GM13976 (cell line): ENCODE data around the gene NOL4L.

ENCODE experiments used
- DNase-seq: peaks from one replicate; pipeline ENCODE4 v3.0.0; 2012; ENCODE audit warnings: low spot score
- in situ Hi-C: fragments of 300-500 bp; cut with MboI; formaldehyde crosslinking; loops from one replicate; pipeline ENCODE4 v1.12.0; 2022; ENCODE audit warnings: low sequenced_read_pairs, mixed read lengths, inconsistent platforms; ENCODE audit not compliant: unreplicated experiment
- TF ChIP-seq, protein P1 (sequence below): IDR thresholded peaks from 2 replicates; pipeline ENCODE4 v1.5.1; 2012; ENCODE audit warnings: borderline replicate concordance, mild to moderate bottlenecking; ENCODE audit not compliant: insufficient read depth; ENCODE audit errors: extremely low read depth, missing control alignments, control extremely low read depth

The NOL4L gene

DNA sequence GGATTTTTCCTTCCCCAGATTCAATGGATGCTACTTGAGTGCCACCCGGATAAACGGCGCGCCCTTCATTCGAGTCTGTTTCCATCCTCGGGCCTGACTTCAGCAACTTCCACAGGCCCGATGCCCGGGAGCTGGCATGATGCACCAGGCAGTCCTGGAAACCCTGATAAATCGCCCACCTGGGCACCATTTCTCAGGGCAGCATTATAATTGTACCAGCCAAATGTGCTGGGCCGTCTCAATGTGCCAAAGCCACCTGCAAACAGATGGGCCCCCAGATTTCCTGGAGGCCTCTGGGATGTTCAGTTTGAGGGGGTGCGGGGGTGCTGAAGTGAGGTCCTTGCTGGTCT lies 65.8 kb downstream of the NOL4L start:
- DNase-seq: no peak
- in situ Hi-C loops: no loop called here
- TF ChIP-seq, protein P1, sequence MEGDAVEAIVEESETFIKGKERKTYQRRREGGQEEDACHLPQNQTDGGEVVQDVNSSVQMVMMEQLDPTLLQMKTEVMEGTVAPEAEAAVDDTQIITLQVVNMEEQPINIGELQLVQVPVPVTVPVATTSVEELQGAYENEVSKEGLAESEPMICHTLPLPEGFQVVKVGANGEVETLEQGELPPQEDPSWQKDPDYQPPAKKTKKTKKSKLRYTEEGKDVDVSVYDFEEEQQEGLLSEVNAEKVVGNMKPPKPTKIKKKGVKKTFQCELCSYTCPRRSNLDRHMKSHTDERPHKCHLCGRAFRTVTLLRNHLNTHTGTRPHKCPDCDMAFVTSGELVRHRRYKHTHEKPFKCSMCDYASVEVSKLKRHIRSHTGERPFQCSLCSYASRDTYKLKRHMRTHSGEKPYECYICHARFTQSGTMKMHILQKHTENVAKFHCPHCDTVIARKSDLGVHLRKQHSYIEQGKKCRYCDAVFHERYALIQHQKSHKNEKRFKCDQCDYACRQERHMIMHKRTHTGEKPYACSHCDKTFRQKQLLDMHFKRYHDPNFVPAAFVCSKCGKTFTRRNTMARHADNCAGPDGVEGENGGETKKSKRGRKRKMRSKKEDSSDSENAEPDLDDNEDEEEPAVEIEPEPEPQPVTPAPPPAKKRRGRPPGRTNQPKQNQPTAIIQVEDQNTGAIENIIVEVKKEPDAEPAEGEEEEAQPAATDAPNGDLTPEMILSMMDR: no peak

DNA sequence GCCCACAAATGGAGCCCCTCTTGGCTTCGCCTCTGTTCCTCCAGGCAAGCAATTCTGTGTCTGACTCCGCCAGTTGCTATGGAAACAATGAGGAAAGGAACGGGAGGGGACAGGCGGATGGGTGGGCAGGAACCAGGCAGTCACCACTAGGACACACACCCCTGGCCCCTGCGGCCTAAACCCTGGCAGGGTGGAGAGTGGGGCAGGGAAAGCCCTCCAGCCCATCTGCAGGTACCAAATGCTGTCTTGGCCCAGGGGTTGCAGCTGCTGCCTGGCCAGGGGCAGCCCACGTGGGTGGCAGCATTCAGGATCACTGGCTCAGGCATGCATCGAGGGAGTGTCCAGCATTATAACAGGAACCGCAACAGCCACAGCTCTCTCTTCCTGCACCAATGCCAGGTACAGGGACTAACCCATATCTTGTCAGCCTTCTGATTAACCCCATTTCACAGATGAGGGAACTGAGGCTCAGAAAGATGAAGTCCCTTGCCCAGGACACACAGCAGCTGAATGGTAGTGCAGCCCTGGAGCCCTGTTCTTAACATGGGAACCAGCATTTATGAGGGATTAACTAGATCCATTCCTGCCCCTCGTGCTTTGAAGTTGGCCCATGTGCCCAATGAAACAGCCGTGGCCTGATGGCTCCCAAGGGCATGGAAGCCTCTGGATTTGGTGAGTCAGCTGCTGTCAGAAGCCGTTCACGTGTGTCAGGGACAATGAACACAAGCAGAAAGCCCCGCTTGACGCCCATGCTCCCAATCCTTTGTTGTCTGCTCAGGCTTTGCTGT lies 66.3 kb downstream of the NOL4L start:
- TF ChIP-seq, protein P1: no peak
- in situ Hi-C loops: no loop called here
- no peak for DNase-seq

DNA sequence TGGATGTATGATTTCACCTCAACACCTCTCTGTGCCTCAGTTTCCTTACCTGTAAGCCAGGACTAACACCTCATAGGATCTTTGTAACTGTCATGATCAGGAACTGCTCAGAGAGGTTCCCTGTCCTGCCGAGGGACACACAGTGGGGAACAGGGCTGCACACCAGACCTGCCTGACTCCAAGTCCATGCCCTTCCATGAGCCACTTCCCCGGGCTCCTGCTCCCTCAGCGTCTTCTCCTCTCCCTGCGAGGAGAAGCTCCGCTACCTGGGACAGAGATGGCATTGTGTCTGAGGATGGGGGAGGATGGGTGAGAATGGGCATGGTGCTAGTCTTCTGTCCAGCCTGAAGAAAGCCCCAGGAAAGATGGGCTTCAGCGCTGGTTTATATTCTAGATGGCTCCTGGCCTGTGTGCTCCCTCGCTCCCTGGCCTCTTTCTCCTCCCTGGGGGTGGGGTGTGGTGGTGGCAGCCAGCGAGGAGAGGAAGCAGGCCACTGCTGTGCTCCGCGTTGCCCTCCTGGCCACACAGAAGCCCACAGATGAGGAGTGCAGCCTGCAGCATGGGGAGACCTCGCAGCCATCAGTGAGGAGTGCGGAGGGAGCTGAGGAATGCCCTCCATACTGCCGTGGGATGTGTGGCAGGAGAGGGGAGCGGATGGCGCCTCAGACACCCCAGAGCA lies 67.1 kb downstream of the NOL4L start:
- no peak for DNase-seq
- TF ChIP-seq, protein P1: no peak
- in situ Hi-C loops: no loop called here

DNA sequence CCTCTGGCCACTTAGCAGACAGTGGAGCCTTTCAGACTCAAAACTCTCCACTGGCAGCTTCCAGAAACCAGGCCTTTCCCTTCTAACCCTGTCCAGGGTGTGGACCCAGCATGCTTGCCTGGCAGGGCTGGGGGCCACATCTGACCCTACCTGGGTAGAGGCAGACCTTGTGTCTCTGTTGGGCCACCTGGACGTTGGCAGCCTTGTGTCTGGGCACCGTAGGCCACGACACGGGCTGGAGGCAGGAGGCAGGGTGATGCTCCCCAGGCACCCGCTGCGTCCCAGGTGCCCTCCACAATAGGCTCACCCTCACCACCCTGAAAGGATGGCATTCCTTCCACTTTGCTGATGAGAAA lies 67.6 kb downstream of the NOL4L start:
- no peak for DNase-seq
- in situ Hi-C loops: no loop called here
- TF ChIP-seq, protein P1: no peak

DNA sequence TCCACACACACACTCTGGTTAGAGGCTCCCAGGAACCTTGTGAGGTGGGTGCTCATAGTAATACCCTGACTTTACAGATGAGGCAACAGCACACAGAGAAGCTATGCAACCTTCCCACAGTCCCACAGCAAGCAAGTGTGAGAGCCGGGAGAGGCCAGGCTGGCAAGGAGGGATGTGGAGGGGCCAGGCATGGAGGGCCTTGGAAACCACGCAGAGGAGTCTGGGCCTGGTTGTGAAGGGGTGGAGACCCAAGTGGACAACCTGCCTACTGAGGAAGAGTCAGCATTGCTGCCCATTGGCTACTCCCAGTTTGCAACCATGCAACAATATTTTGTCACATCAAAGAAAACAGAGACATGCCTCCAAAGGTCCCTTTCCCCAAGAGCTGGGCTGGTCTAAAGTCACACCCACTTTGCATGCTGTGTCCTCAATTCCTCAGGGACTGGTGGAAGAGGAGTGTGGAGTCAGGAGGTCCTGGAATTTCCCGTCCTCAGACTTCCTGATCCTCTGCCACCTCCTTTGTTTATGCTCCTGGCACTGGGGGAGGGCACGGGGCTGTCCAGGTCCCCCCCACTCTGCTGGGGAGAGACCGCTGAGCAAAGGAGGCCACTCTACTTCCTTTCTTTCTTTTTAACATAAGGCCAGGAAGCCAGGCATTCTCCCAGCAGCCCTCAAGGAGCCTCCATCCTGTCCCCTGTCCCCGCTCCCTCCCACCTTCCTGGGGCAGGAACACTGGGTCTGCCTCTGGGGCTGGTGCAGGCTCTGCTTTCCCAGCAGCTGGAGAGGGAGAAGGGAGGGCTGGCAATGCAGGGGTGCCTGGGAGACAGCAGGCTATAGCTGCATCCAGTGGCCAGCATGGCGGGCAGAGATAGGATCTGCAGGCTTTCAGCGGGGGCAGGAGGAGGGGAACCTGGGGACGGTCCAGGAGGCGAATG lies 68.3 kb downstream of the NOL4L start:
- no peak for DNase-seq
- in situ Hi-C loops: no loop called here
- TF ChIP-seq, protein P1: no peak

DNA sequence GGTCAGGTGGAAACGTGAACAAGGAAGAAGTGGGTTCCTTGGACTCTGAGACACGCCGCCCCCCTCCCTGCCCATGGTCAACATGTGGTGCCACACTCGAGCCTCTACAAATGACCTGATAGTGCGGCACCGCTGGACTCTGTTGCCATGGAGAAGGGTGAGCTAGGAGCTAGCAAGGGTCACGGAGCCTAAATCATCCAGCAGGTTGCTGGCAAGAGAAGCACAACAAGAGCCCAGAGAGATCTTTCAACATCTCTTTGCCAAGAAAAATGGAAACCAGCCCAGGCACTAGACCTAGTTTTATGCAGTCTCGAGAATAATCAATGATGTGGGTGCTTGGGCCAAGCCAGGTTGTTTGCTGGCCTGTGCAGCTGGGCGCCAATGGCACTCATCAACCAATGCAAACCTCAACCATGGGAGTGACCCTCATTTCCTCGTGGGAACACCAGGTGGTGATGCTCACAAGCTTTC lies 69.5 kb downstream of the NOL4L start:
- in situ Hi-C loops: no loop called here
- TF ChIP-seq, protein P1: no peak
- no peak for DNase-seq
